HepG2 (cell line): ENCODE data around the gene MARVELD3. TPM values are rescaled to one million over a fixed set of nuclear protein-coding genes. Genes with fewer than 3 reads are reported as not detected.
A peak's percentile ranks its signal among the peaks of the same experiment; 100 is the strongest.

Source experiments
- BORCS8-MEF2B ChIP-seq: sonication (generic); formaldehyde crosslinking; IDR thresholded peaks from 2 replicates; pipeline ENCODE4 v1.8.0; 2022; ENCODE audit warnings: mild to moderate bottlenecking, missing genetic modification reagents
- CBFB ChIP-seq: sonication (generic); formaldehyde crosslinking; IDR thresholded peaks from 2 replicates; pipeline ENCODE4 v1.4.0; 2020; ENCODE audit warnings: missing genetic modification reagents
- CREB3 ChIP-seq: sonication (generic); formaldehyde crosslinking; IDR thresholded peaks from 2 replicates; pipeline ENCODE4 v1.5.0; 2020; ENCODE audit warnings: missing genetic modification reagents
- ESRRA ChIP-seq: sonication (generic); formaldehyde crosslinking; IDR thresholded peaks from 2 replicates; pipeline ENCODE4 v1.5.1; 2020; ENCODE audit warnings: mild to moderate bottlenecking, low read depth, missing genetic modification reagents
- FOSL1 ChIP-seq: sonication (generic); formaldehyde crosslinking; IDR thresholded peaks from 2 replicates; pipeline ENCODE4 v1.9.0; 2021; ENCODE audit warnings: missing genetic modification reagents, borderline replicate concordance
- HIVEP1 ChIP-seq: sonication (generic); formaldehyde crosslinking; IDR thresholded peaks from 2 replicates; pipeline ENCODE4 v1.4.0; 2020; ENCODE audit warnings: mild to moderate bottlenecking, missing genetic modification reagents
- KDM4B ChIP-seq: sonication (generic); formaldehyde crosslinking; IDR thresholded peaks from 2 replicates; pipeline ENCODE4 v1.4.0; 2020; ENCODE audit warnings: missing genetic modification reagents
- MAFK ChIP-seq, 2 experiments: IDR thresholded peaks in 1 of 2; conservative IDR thresholded peaks in 1 of 2; 2 replicates each; pipeline ENCODE4 v1.6.1; 2011; ENCODE audit warnings: improper control_type of control experiment in 2 of 2, low read length in 2 of 2
- MLX ChIP-seq: IDR thresholded peaks from 2 replicates; pipeline ENCODE4 v1.6.1; 2016
- NFE2L2 ChIP-seq: fragments of 150-350 bp; IDR thresholded peaks from 2 replicates; pipeline ENCODE4 v1.6.1; 2014; ENCODE audit warnings: low read length
- PAWR ChIP-seq: sonication (generic); formaldehyde crosslinking; IDR thresholded peaks from 2 replicates; pipeline ENCODE4 v1.4.0; 2020; ENCODE audit warnings: missing genetic modification reagents, mild to moderate bottlenecking, borderline replicate concordance
- PHF20 ChIP-seq: sonication (generic); formaldehyde crosslinking; IDR thresholded peaks from 2 replicates; pipeline ENCODE4 v1.5.0; 2020; ENCODE audit warnings: mild to moderate bottlenecking, missing genetic modification reagents
- PHF8 ChIP-seq: sonication (generic); formaldehyde crosslinking; IDR thresholded peaks from 2 replicates; pipeline ENCODE4 v1.5.0; 2020; ENCODE audit warnings: missing genetic modification reagents
- SMC3 ChIP-seq: IDR thresholded peaks from 2 replicates; pipeline ENCODE4 v1.6.1; 2011; ENCODE audit warnings: low read length, improper control_type of control experiment
- SOX6 ChIP-seq, 2 experiments: fragments of 450-650 bp in 1 of 2; sonication (generic) in 1 of 2; formaldehyde crosslinking in 1 of 2; IDR thresholded peaks; 2 replicates each; pipeline versions ENCODE4 v1.4.0 to v1.6.1; 2017 to 2020; ENCODE audit warnings: antibody characterized with exemption in 1 of 2, mild to moderate bottlenecking in 1 of 2, missing genetic modification reagents in 1 of 2
- SSRP1 ChIP-seq: IDR thresholded peaks from 2 replicates; pipeline ENCODE4 v1.6.1; 2016; ENCODE audit warnings: control low read depth
- TFDP2 ChIP-seq: sonication (generic); formaldehyde crosslinking; IDR thresholded peaks from 2 replicates; pipeline ENCODE4 v1.4.0; 2020; ENCODE audit warnings: missing genetic modification reagents
- THAP11 ChIP-seq: IDR thresholded peaks from 2 replicates; pipeline ENCODE4 v1.6.1; 2016; ENCODE audit warnings: missing biosample characterization, missing genetic modification reagents
- ZBTB33 ChIP-seq: sonication (generic); formaldehyde crosslinking; IDR thresholded peaks from 2 replicates; pipeline ENCODE4 v1.4.0; 2020; ENCODE audit warnings: missing genetic modification reagents
- ZBTB8A ChIP-seq: sonication (generic); formaldehyde crosslinking; IDR thresholded peaks from 2 replicates; pipeline ENCODE4 v1.4.0; 2020; ENCODE audit warnings: mild to moderate bottlenecking, low read depth, missing genetic modification reagents, borderline replicate concordance
- ZFX ChIP-seq: sonication (generic); formaldehyde crosslinking; IDR thresholded peaks from 2 replicates; pipeline ENCODE4 v1.4.0; 2020; ENCODE audit warnings: mild to moderate bottlenecking, low read depth, missing genetic modification reagents, moderate library complexity
- ZNF17 ChIP-seq: sonication (generic); formaldehyde crosslinking; IDR thresholded peaks from 2 replicates; pipeline ENCODE4 v1.5.0; 2020; ENCODE audit warnings: mild to moderate bottlenecking, missing genetic modification reagents
- ZNF256 ChIP-seq: sonication (generic); formaldehyde crosslinking; conservative IDR thresholded peaks from 2 replicates; pipeline ENCODE4 v1.4.0; 2020; ENCODE audit warnings: missing genetic modification reagents
- ZNF33A ChIP-seq: sonication (generic); formaldehyde crosslinking; IDR thresholded peaks from 2 replicates; pipeline ENCODE4 v1.5.1; 2020; ENCODE audit warnings: missing genetic modification reagents, mild to moderate bottlenecking, moderate library complexity, borderline replicate concordance
- ZNF451 ChIP-seq: sonication (generic); formaldehyde crosslinking; IDR thresholded peaks from 2 replicates; pipeline ENCODE4 v1.5.0; 2020; ENCODE audit warnings: mild to moderate bottlenecking, missing genetic modification reagents
- ZNF629 ChIP-seq: sonication (generic); formaldehyde crosslinking; conservative IDR thresholded peaks from 2 replicates; pipeline ENCODE4 v1.5.0; 2020; ENCODE audit warnings: missing genetic modification reagents
- ZNF720 ChIP-seq: sonication (generic); formaldehyde crosslinking; IDR thresholded peaks from 2 replicates; pipeline ENCODE4 v1.4.0; 2020; ENCODE audit warnings: missing genetic modification reagents
- ZZZ3 ChIP-seq: sonication (generic); formaldehyde crosslinking; IDR thresholded peaks from 2 replicates; pipeline ENCODE4 v1.4.0; 2020; ENCODE audit warnings: missing genetic modification reagents, mild to moderate bottlenecking, borderline replicate concordance
- polyA plus RNA-seq, 8 experiments: library from polyadenylated mRNA; depleted of rRNA in 3 of 8; stranded (reverse) in 7 of 8; unstranded in 1 of 8; fragments of >200 nt; fragmentation: Illumina TruSeq in 4 of 8; extraction: Trizol in 4 of 8; gene quantifications; 2 replicates each; pipeline versions ENCODE4 v1.2.1 to v1.2.3, GENCODE V29; 2011 to 2016; ENCODE audit warnings: low read depth in 4 of 8, missing spikeins in 1 of 8, mixed read lengths in 1 of 8; ENCODE audit not compliant: insufficient read depth in 1 of 8
- total RNA-seq, 5 experiments: library from RNA; depleted of rRNA; stranded (reverse); fragments of >200 nt; fragmentation: Illumina TruSeq; extraction: Trizol; gene quantifications; 2 replicates each; pipeline ENCODE4 v1.2.3, GENCODE V29; 2016; ENCODE audit warnings: low read depth in 1 of 5

MARVELD3 gene
- total and polyA plus RNA-seq, 2 of the 13 experiments (the other 11 are each of a cell fraction or from before 2014, with no cell fraction given), result 4.8 to 5.6 TPM

GRCh38 chr16:71670537-71670936 is 44.6 kb downstream of the MARVELD3 start (continued):
- no peak for TF ChIP-seq ZNF33A (CRISPR knock-in tag)
- no peak for TF ChIP-seq ZNF256 (CRISPR knock-in tag)
- no peak for TF ChIP-seq THAP11 (CRISPR knock-in tag)
- TF ChIP-seq CBFB, result no peak
- no peak for TF ChIP-seq MAFK (conservative IDR thresholded peaks at IDR 0.05 in 1 of 2, IDR thresholded peaks at IDR 0.05 in 1 of 2; ENCODE audit: low read length in 2 of 2)
- no peak for TF ChIP-seq NFE2L2
- TF ChIP-seq ZNF720, result no peak
- TF ChIP-seq PAWR (CRISPR knock-in tag), result no peak
- no peak for TF ChIP-seq ZNF17 (CRISPR knock-in tag)
- no peak for TF ChIP-seq SOX6 (IDR thresholded peaks at IDR 0.05)
- peak; percentile 89 for TF ChIP-seq SOX6 (CRISPR knock-in tag; IDR thresholded peaks at IDR 0.05)
- TF ChIP-seq KDM4B (CRISPR knock-in tag), result no peak
- TF ChIP-seq ZFX (CRISPR knock-in tag), result peak; percentile 28; the same call in 1 of the 2 replicates
- no peak for TF ChIP-seq BORCS8-MEF2B (CRISPR knock-in tag)
- TF ChIP-seq ZZZ3, result no peak
- no peak for TF ChIP-seq HIVEP1 (CRISPR knock-in tag)
- TF ChIP-seq ZBTB33, result no peak
- TF ChIP-seq ZBTB8A, result no peak
- TF ChIP-seq CREB3 (CRISPR knock-in tag), result no peak
- no peak for TF ChIP-seq FOSL1 (CRISPR knock-in tag)
- TF ChIP-seq PHF8 (CRISPR knock-in tag), result no peak
- TF ChIP-seq SMC3, result peak; percentile 55
- no peak for TF ChIP-seq ZNF629
- TF ChIP-seq MLX (CRISPR knock-in tag), result no peak
- no peak for TF ChIP-seq TFDP2 (CRISPR knock-in tag)
- no peak for TF ChIP-seq ZNF451 (CRISPR knock-in tag)
- no peak for TF ChIP-seq SSRP1 (CRISPR knock-in tag)
- no peak for TF ChIP-seq PHF20
- peak; percentile 87 for TF ChIP-seq ESRRA
